Cardiac muscle cell (in vitro differentiated cells and primary cell): ENCODE measurements around the gene DPY19L2. TPM values are rescaled to one million over a fixed set of nuclear protein-coding genes. Genes with fewer than 3 reads are reported as not detected.
"Not testable (repeated sequence)": the region's sequence is repeated elsewhere in the genome, so short reads cannot be mapped to it uniquely, and the experiment has no call there.

ENCODE experiments used
- DNase-seq, 2 donors: peaks; one replicate each; pipeline versions ENCODE4 v3.0.0 to v3.0.0-alpha.2; 2010 to 2017; ENCODE audit warnings: low read depth in 1 of 2, low spot score in 1 of 2
- H3K27ac ChIP-seq: fragments of 200-600 bp; sonication (generic); 2 replicates; pipeline ENCODE4 v1.5.1; 2016
- H3K27me3 ChIP-seq: fragments of 200-600 bp; sonication (generic); 2 replicates; pipeline ENCODE4 v1.6.0; 2016; ENCODE audit warnings: control low read depth
- H3K36me3 ChIP-seq: fragments of 200-600 bp; sonication (generic); 2 replicates; pipeline ENCODE4 v1.5.1; 2016; ENCODE audit warnings: control low read depth
- H3K4me1 ChIP-seq: fragments of 200-600 bp; sonication (generic); 2 replicates; pipeline ENCODE4 v1.8.1; 2017; ENCODE audit warnings: low read depth, mild to moderate bottlenecking, mixed run types
- H3K4me3 ChIP-seq: fragments of 200-600 bp; sonication (generic); 2 replicates; pipeline ENCODE4 v1.5.1; 2016; ENCODE audit warnings: mild to moderate bottlenecking
- H3K9me3 ChIP-seq: fragments of 200-600 bp; sonication (generic); 2 replicates; pipeline ENCODE4 v1.5.1; 2017; ENCODE audit warnings: low read depth, mild to moderate bottlenecking, control low read depth
- polyA plus RNA-seq: library from polyadenylated mRNA; unstranded; fragments of >200 nt; fragmentation: Nextera tagmentation; extraction: Ambion mirVana; gene quantifications from 2 replicates; pipeline ENCODE4 v1.2.1, GENCODE V29; 2016
- total RNA-seq: library from RNA; depleted of rRNA; stranded (reverse); fragments of >200 nt; gene quantifications from 2 replicates; pipeline ENCODE4 v1.2.3, GENCODE V29; 2016

The DPY19L2 gene
- total and polyA plus RNA-seq, 2 experiments from 2014 or later, result 18.2 to 25.9 TPM

DNA sequence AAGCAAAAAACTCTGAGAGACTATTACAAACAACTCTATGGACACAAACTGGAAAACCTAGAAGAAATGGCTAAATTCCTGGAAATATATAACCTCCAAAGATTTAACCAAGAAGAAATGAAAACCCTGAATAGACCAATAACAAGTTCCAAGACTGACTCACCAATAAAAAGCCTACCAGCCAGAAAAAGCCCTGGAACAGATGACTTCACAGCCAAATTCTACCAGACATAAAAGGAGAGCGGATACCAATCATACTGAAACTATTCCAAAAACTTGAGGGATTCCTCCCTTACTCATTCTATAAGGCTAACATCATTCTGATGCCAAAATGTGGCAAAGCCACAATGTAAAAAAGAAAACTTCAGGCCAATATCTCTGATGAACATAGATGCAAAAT, 18.8 kb downstream of the DPY19L2 start:
- not testable (repeated sequence) for H3K27me3 ChIP-seq, H3K36me3 ChIP-seq, H3K4me1 ChIP-seq, H3K4me3 ChIP-seq, H3K9me3 ChIP-seq, H3K27ac ChIP-seq
- peak in 1 of 2 donors; percentile 32 for DNase-seq

DNA sequence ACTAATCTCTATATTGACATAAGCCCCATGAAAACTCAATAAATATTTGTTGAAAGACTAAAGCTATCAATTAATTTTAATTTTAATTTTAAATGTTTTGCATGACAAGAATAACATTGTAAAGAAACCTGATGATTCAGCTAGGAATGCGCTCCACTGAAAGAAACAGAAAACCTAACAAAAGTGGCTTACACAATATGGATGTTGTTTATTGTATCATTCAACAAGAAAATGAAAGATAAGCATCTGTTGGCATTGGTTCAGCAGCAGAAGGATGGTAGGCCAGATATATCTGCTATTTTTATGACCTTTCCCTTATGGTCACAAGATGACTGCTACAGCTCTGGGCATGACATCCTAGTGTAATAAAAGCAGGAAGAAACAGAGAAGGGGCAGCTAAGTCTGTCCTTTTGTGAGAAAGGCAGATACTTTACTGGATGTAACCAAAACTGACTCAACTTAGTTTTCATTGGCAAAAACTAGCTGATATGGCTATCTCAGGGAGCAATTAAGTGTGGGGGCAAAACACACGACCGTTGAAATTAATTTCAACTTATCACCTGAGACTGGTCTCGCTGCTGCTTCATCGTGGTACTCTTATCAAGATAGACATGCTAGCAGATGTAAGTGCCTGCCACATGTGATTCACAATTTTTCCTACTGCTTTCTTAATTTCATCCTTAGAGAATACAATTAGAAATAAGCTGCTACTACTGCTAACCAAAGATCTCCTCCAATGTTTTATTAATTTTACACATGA, 24.7 kb downstream of the DPY19L2 start:
- DNase-seq, result peak; percentile 0 to 3
- H3K27me3 ChIP-seq, H3K27ac ChIP-seq, H3K4me1 ChIP-seq, H3K4me3 ChIP-seq, H3K36me3 ChIP-seq, H3K9me3 ChIP-seq: not testable (repeated sequence)

GRCh38 chr12:63624258-63624657, 44.0 kb downstream of the DPY19L2 start:
- not testable (repeated sequence) for H3K27me3 ChIP-seq, H3K4me1 ChIP-seq, DNase-seq, H3K27ac ChIP-seq, H3K4me3 ChIP-seq, H3K36me3 ChIP-seq, H3K9me3 ChIP-seq

DNA sequence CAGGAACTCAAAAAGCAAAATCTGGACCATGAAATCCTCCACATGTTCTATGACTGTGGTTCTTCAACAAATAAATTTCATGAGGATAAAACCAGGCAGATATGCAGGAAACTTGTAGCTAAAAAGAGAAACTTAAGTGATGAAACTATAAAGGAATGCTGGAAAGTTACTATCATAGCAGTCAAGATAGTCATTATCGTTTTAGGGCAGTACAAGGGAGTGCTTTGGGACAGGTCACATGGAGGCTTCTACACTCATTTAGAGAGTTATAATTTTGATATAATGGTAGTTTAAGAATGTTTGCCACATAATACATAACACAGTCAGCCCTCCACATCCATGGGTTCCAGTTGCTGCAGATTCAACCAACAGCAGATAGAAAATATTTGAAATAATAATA, 52.7 kb downstream of the DPY19L2 start:
- not testable (repeated sequence) for H3K27me3 ChIP-seq, H3K36me3 ChIP-seq, H3K4me1 ChIP-seq, H3K27ac ChIP-seq, H3K4me3 ChIP-seq, DNase-seq, H3K9me3 ChIP-seq

DNA sequence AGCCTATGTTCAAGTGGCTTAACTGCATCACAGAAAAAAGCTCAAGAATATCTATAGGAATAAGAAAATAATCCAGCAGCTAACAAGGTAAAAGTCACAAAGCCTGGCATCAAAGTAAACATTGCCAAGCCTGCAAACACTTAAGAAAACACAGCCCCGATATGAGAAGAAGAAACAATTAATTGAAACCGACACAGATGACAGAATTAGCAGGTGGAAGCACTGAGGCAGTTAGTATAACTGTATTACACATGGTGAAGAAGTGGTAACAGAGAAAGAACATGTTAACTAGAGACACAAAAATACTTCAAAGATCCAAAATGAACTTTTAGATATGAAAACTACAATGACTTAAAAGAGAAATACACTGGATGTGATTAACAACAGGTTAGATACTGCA, 57.0 kb downstream of the DPY19L2 start:
- not testable (repeated sequence) for H3K9me3 ChIP-seq, DNase-seq, H3K4me3 ChIP-seq, H3K27me3 ChIP-seq, H3K27ac ChIP-seq, H3K36me3 ChIP-seq, H3K4me1 ChIP-seq

DNA sequence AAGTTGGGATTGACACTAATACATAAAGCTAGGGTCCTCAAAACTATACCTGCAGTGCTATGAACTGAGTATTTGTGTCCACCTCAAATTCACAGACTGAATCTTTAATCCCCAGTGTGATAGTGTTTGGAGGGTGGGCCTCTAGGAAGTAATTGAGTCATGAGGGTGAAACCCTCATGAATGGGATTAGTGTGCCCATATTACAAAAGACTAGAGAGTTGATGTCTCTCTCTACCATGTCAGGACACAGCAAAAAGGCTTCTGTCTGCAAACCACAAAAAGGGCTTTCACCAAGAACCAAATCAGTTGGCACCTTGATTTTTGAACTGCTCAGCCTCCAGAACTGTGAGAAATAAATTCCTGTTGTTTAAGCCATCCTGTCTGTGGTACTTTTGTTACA, 59.0 kb downstream of the DPY19L2 start:
- not testable (repeated sequence) for H3K27ac ChIP-seq, H3K27me3 ChIP-seq, H3K36me3 ChIP-seq, H3K4me3 ChIP-seq, H3K9me3 ChIP-seq, H3K4me1 ChIP-seq, DNase-seq

DNA sequence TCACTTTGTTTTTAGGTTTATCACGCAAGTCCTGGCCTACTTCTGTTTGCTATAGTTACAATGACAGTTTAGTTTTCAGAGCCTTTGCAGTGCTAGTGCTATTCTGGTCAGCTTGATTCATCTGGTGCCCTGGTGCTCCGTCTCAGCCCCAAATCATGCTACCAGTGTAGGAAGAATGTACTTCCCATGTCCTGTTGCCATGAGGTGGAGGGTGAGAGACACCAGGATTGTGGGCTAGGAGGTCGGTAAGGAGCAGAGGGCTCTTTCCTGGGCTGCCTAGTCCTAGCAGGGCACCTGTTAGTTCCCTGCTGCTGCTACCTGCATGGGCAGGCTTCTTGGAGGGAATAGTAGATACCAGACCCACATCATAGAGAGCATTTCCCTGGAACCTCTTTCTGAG, 63.3 kb downstream of the DPY19L2 start:
- not testable (repeated sequence) for DNase-seq, H3K4me3 ChIP-seq, H3K27ac ChIP-seq, H3K27me3 ChIP-seq, H3K9me3 ChIP-seq, H3K4me1 ChIP-seq, H3K36me3 ChIP-seq

GRCh38 chr12:63594828-63595227, 73.5 kb downstream of the DPY19L2 start:
- not testable (repeated sequence) for H3K4me3 ChIP-seq, H3K4me1 ChIP-seq

DNA sequence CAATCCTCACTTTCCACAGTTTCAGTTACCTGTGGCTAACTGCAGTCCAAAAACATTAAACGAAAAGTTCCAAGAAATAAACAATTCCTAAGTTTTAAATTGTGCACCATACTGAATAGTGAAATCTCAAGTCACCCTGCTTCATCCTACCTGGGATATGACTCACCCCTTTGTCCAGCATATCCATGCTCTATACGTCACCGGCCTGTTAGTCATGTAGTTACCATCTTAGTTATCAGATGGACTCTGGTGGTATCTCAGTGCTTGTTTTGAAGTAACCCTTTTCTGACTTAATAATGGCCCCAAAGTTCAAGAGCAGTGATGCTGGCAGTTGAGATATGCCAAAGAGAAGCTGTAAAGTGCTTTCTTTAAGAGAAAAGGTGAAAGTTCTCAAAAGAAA, 83.9 kb downstream of the DPY19L2 start:
- DNase-seq, result peak in 1 of 2 donors; percentile 21
- not testable (repeated sequence) for H3K36me3 ChIP-seq, H3K27ac ChIP-seq, H3K4me3 ChIP-seq, H3K27me3 ChIP-seq, H3K9me3 ChIP-seq, H3K4me1 ChIP-seq

More at GRCh38 chr12:63594828-63595227, 73.5 kb downstream of the DPY19L2 start:
- H3K9me3 ChIP-seq, H3K27me3 ChIP-seq, H3K27ac ChIP-seq, H3K36me3 ChIP-seq: not testable (repeated sequence)
- DNase-seq, result peak in 1 of 2 donors; percentile 42

DNA sequence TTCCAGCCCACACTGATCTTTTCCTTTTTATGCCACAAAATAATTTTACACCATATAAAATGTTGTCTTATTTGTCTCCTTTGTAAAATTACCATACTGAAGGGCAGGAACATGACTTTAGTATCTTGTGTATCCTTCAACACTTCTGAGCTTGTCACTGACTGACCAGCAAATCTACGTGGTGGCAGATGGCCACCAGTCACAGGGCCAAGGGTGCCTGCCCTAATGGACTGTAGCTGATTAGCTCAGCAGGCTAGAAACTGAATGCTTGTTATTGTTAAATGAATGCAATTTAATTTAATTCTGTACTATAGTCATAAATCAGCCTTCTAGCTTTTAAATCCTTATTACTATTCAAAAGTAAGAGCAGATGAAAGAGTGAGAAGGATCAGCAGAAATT, 85.0 kb downstream of the DPY19L2 start:
- H3K27me3 ChIP-seq, H3K36me3 ChIP-seq, H3K4me3 ChIP-seq, H3K27ac ChIP-seq, H3K9me3 ChIP-seq, DNase-seq, H3K4me1 ChIP-seq: not testable (repeated sequence)

GRCh38 chr12:63577631-63578030, 90.7 kb downstream of the DPY19L2 start:
- H3K4me1 ChIP-seq, DNase-seq, H3K27me3 ChIP-seq, H3K27ac ChIP-seq, H3K36me3 ChIP-seq, H3K9me3 ChIP-seq, H3K4me3 ChIP-seq: not testable (repeated sequence)

- not testable (repeated sequence) for H3K27me3 ChIP-seq, H3K36me3 ChIP-seq, DNase-seq
Measured at GRCh38 chr12:63572038-63572437, 96.3 kb downstream of the DPY19L2 start.

DNA sequence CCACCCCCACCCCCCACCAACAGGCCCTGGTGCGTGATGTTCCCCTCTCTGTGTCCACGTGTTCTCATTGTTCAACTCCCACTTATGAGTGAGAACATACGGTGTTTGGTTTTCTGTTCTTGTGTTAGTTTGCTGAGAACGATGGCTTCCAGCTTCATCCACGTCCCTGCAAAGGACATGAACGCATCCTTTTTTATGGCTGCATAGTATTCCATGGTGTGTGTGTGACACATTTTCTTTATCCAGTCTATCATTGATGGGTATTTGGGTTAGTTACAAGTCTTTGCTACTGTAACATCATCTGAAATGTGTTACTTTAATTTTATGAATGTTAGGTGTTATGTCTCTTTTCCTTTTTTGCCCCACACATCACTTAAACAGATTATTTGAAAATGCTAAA, 109.8 kb downstream of the DPY19L2 start:
- H3K9me3 ChIP-seq, DNase-seq, H3K27ac ChIP-seq, H3K36me3 ChIP-seq, H3K4me1 ChIP-seq, H3K27me3 ChIP-seq, H3K4me3 ChIP-seq: not testable (repeated sequence)

More at GRCh38 chr12:63572038-63572437, 96.3 kb downstream of the DPY19L2 start:
- not testable (repeated sequence) for H3K4me3 ChIP-seq, H3K4me1 ChIP-seq, H3K9me3 ChIP-seq, H3K27ac ChIP-seq

- not testable (repeated sequence) for H3K27me3 ChIP-seq, H3K36me3 ChIP-seq, H3K9me3 ChIP-seq, H3K4me3 ChIP-seq, DNase-seq, H3K27ac ChIP-seq
- peaks cover 14% of the 10 kb centered on the region for H3K4me1 ChIP-seq
Measured at GRCh38 chr12:63551397-63551796, 116.9 kb downstream of the DPY19L2 start.

- H3K27me3 ChIP-seq, H3K4me3 ChIP-seq, H3K36me3 ChIP-seq, H3K9me3 ChIP-seq: not testable (repeated sequence)
- Histone ChIP-seq H3K27ac (peak overlapping the region; percentile 88), H3K4me1 (peaks cover 14% of the 10 kb centered on the region)
- DNase-seq, result peak in 1 of 2 donors; percentile 44
Measured at GRCh38 chr12:63549034-63549433, 119.3 kb downstream of the DPY19L2 start.
